ENCODE measurements around the gene PELI2.

- TF ChIP-seq, protein P1, sequence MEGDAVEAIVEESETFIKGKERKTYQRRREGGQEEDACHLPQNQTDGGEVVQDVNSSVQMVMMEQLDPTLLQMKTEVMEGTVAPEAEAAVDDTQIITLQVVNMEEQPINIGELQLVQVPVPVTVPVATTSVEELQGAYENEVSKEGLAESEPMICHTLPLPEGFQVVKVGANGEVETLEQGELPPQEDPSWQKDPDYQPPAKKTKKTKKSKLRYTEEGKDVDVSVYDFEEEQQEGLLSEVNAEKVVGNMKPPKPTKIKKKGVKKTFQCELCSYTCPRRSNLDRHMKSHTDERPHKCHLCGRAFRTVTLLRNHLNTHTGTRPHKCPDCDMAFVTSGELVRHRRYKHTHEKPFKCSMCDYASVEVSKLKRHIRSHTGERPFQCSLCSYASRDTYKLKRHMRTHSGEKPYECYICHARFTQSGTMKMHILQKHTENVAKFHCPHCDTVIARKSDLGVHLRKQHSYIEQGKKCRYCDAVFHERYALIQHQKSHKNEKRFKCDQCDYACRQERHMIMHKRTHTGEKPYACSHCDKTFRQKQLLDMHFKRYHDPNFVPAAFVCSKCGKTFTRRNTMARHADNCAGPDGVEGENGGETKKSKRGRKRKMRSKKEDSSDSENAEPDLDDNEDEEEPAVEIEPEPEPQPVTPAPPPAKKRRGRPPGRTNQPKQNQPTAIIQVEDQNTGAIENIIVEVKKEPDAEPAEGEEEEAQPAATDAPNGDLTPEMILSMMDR (IDR thresholded peaks at IDR 0.05; ENCODE audit: poor library complexity), result no peak
- TF ChIP-seq EZH2 (IDR thresholded peaks at IDR 0.05; ENCODE audit: borderline replicate concordance), result no peak
Measured at GRCh38 chr14:56149151-56149550, 30.9 kb downstream of the PELI2 start.

Measured in hepatocyte (in vitro differentiated cells).